ENCODE data around the gene GOLGA6L1. TPM values are rescaled to one million over a fixed set of nuclear protein-coding genes. Genes with fewer than 3 reads are reported as not detected.
"Not testable (repeated sequence)": the region's sequence is repeated elsewhere in the genome, so short reads cannot be mapped to it uniquely, and the experiment has no call there.

The GOLGA6L1 gene
- total RNA-seq, 1 experiment from 2014 or later, result not detected

GRCh38 chr15:23118208-23118607 lies 18.4 kb downstream of the GOLGA6L1 start:
- no peak for DNase-seq
- no peak overlapping the region for H3K27ac Mint-ChIP-seq (ENCODE audit: unreplicated experiment)

GRCh38 chr15:23095796-23096195 lies 40.8 kb downstream of the GOLGA6L1 start:
- CTCF ChIA-PET, result no interaction called here

More at GRCh38 chr15:23118208-23118607, 18.4 kb downstream of the GOLGA6L1 start:
- H3K36me3 Mint-ChIP-seq (ENCODE audit: insufficient read depth, unreplicated experiment), result no peaks in the 10 kb centered on the region
- intact Hi-C loops (cut with micrococcal nuclease; ENCODE audit: unreplicated experiment), result no loop called here
- no peak overlapping the region for H3K4me3 Mint-ChIP-seq (ENCODE audit: low read depth, unreplicated experiment)
- no peaks in the 10 kb centered on the region for H3K27me3 Mint-ChIP-seq (ENCODE audit: unreplicated experiment)
- CTCF ChIA-PET, result no interaction called here
- H3K4me1 Mint-ChIP-seq (ENCODE audit: low read depth, unreplicated experiment), result no peaks in the 10 kb centered on the region
- no peak for TF ChIP-seq CTCF (IDR thresholded peaks at IDR 0.05; ENCODE audit: unreplicated experiment)
- BruUV-seq (replicated peaks), result no TSS peak
- H3K9me3 Mint-ChIP-seq (ENCODE audit: low read depth, unreplicated experiment), result no peaks in the 10 kb centered on the region

GRCh38 chr15:23083115-23083514 lies 53.5 kb downstream of the GOLGA6L1 start:
- no peak overlapping the region for H3K4me3 Mint-ChIP-seq (ENCODE audit: low read depth, unreplicated experiment)
- H3K9me3 Mint-ChIP-seq (ENCODE audit: low read depth, unreplicated experiment), result no peaks in the 10 kb centered on the region
- intact Hi-C loops (cut with micrococcal nuclease; ENCODE audit: unreplicated experiment), result no loop called here
- no TSS peak for BruUV-seq (replicated peaks)
- no peaks in the 10 kb centered on the region for H3K4me1 Mint-ChIP-seq (ENCODE audit: low read depth, unreplicated experiment)
- H3K27ac Mint-ChIP-seq (ENCODE audit: unreplicated experiment), result no peak overlapping the region
- H3K27me3 Mint-ChIP-seq (ENCODE audit: unreplicated experiment), result peaks cover 26% of the 10 kb centered on the region
- no peak for TF ChIP-seq CTCF (IDR thresholded peaks at IDR 0.05; ENCODE audit: unreplicated experiment)
- no peak for DNase-seq
- H3K36me3 Mint-ChIP-seq (ENCODE audit: insufficient read depth, unreplicated experiment), result no peaks in the 10 kb centered on the region
- CTCF ChIA-PET, result no interaction called here

More at GRCh38 chr15:23095796-23096195, 40.8 kb downstream of the GOLGA6L1 start:
- no peak for TF ChIP-seq CTCF (IDR thresholded peaks at IDR 0.05; ENCODE audit: unreplicated experiment)
- intact Hi-C loops (cut with micrococcal nuclease; ENCODE audit: unreplicated experiment), result no loop called here
- H3K27ac Mint-ChIP-seq (ENCODE audit: unreplicated experiment), result no peak overlapping the region
- peaks cover 3% of the 10 kb centered on the region for H3K27me3 Mint-ChIP-seq (ENCODE audit: unreplicated experiment)
- H3K36me3 Mint-ChIP-seq (ENCODE audit: insufficient read depth, unreplicated experiment), result no peaks in the 10 kb centered on the region
- BruUV-seq (replicated peaks), result no TSS peak
- no peaks in the 10 kb centered on the region for H3K4me1 Mint-ChIP-seq (ENCODE audit: low read depth, unreplicated experiment)
- no peak for DNase-seq
- no peaks in the 10 kb centered on the region for H3K9me3 Mint-ChIP-seq (ENCODE audit: low read depth, unreplicated experiment)
- no peak overlapping the region for H3K4me3 Mint-ChIP-seq (ENCODE audit: low read depth, unreplicated experiment)

GRCh38 chr15:23081996-23082737 lies 54.5 kb downstream of the GOLGA6L1 start:
- H3K36me3 Mint-ChIP-seq (ENCODE audit: insufficient read depth, unreplicated experiment); H3K27ac Mint-ChIP-seq (ENCODE audit: unreplicated experiment); intact Hi-C loops (cut with micrococcal nuclease; ENCODE audit: unreplicated experiment); DNase-seq; H3K4me3 Mint-ChIP-seq (ENCODE audit: low read depth, unreplicated experiment); CTCF ChIA-PET; H3K9me3 Mint-ChIP-seq (ENCODE audit: low read depth, unreplicated experiment); BruUV-seq (replicated peaks); H3K4me1 Mint-ChIP-seq (ENCODE audit: low read depth, unreplicated experiment): not testable (repeated sequence)
- H3K27me3 Mint-ChIP-seq (ENCODE audit: unreplicated experiment), result peaks cover 26% of the 10 kb centered on the region

GRCh38 chr15:23081271-23081670 lies 55.4 kb downstream of the GOLGA6L1 start:
- intact Hi-C loops (cut with micrococcal nuclease; ENCODE audit: unreplicated experiment), result no loop called here
- H3K4me3 Mint-ChIP-seq (ENCODE audit: low read depth, unreplicated experiment), result no peak overlapping the region
- no peaks in the 10 kb centered on the region for H3K9me3 Mint-ChIP-seq (ENCODE audit: low read depth, unreplicated experiment)
- peaks cover 17% of the 10 kb centered on the region for H3K27me3 Mint-ChIP-seq (ENCODE audit: unreplicated experiment)
- no peaks in the 10 kb centered on the region for H3K4me1 Mint-ChIP-seq (ENCODE audit: low read depth, unreplicated experiment)
- TF ChIP-seq CTCF (IDR thresholded peaks at IDR 0.05; ENCODE audit: unreplicated experiment), result no peak
- no peak for DNase-seq
- CTCF ChIA-PET, result no interaction called here
- BruUV-seq (replicated peaks), result no TSS peak
- H3K27ac Mint-ChIP-seq (ENCODE audit: unreplicated experiment), result no peak overlapping the region
- no peaks in the 10 kb centered on the region for H3K36me3 Mint-ChIP-seq (ENCODE audit: insufficient read depth, unreplicated experiment)
